ENCODE measurements around the gene RAB11FIP3. TPM values are rescaled to one million over a fixed set of nuclear protein-coding genes. Genes with fewer than 3 reads are reported as not detected.

The RAB11FIP3 gene
- total and polyA plus RNA-seq, 2 of the 13 experiments (the other 11 are each of a cell fraction or from before 2014, with no cell fraction given): 34.3 to 57.6 TPM

- TF ChIP-seq UBTF (CRISPR knock-in tag; IDR thresholded peaks at IDR 0.05) (peak; percentile 96), RFXANK (CRISPR knock-in tag; IDR thresholded peaks at IDR 0.05) (no peak), ELF4 (CRISPR knock-in tag; IDR thresholded peaks at IDR 0.05; ENCODE audit: borderline replicate concordance) (0 out of 2 replicates have a peak, but pooled peaks have one; percentile 6), TBX3 (IDR thresholded peaks at IDR 0.05; ENCODE audit: borderline replicate concordance) (no peak), ZNF292 (CRISPR knock-in tag; IDR thresholded peaks at IDR 0.05; ENCODE audit: borderline replicate concordance, low read depth) (no peak), ZNF615 (CRISPR knock-in tag; IDR thresholded peaks at IDR 0.05; ENCODE audit: borderline replicate concordance) (no peak), SIX4 (CRISPR knock-in tag; IDR thresholded peaks at IDR 0.05) (no peak), ZNF350 (CRISPR knock-in tag; IDR thresholded peaks at IDR 0.05; ENCODE audit: borderline replicate concordance, low read depth) (peak; percentile 45; the same call in 1 of the 2 replicates), KLF16 (CRISPR knock-in tag; IDR thresholded peaks at IDR 0.05) (peak in 1 of 2 experiments; percentile 42; a peak in 1 of 4 replicates), KAT2B (IDR thresholded peaks at IDR 0.05; ENCODE audit: borderline replicate concordance, low read depth, low read length) (no peak), ZNF367 (CRISPR knock-in tag; IDR thresholded peaks at IDR 0.05; ENCODE audit: borderline replicate concordance) (no peak; the same call in 1 of the 2 replicates), SALL2 (CRISPR knock-in tag; IDR thresholded peaks at IDR 0.05) (peak; percentile 30; the same call in 1 of the 2 replicates), ZFX (CRISPR knock-in tag; IDR thresholded peaks at IDR 0.05; ENCODE audit: low read depth) (peak; percentile 97), DBP (CRISPR knock-in tag; IDR thresholded peaks at IDR 0.05; ENCODE audit: not compliant biosample characterization) (peak; percentile 76), ZNF558 (CRISPR knock-in tag; IDR thresholded peaks at IDR 0.05; ENCODE audit: borderline replicate concordance) (peak; percentile 83; the same call in 1 of the 2 replicates), ZNF792 (CRISPR knock-in tag; IDR thresholded peaks at IDR 0.05) (no peak), CCAR2 (optimal IDR thresholded peaks at IDR 0.05; ENCODE audit: low read depth, low read length) (no peak)
- TF ChIP-seq, protein P1, sequence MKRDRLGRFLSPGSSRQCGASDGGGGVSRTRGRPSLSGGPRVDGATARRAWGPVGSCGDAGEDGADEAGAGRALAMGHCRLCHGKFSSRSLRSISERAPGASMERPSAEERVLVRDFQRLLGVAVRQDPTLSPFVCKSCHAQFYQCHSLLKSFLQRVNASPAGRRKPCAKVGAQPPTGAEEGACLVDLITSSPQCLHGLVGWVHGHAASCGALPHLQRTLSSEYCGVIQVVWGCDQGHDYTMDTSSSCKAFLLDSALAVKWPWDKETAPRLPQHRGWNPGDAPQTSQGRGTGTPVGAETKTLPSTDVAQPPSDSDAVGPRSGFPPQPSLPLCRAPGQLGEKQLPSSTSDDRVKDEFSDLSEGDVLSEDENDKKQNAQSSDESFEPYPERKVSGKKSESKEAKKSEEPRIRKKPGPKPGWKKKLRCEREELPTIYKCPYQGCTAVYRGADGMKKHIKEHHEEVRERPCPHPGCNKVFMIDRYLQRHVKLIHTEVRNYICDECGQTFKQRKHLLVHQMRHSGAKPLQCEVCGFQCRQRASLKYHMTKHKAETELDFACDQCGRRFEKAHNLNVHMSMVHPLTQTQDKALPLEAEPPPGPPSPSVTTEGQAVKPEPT (CRISPR knock-in tag; IDR thresholded peaks at IDR 0.05; ENCODE audit: low read depth): peak; percentile 63
- TF ChIP-seq, protein P2, sequence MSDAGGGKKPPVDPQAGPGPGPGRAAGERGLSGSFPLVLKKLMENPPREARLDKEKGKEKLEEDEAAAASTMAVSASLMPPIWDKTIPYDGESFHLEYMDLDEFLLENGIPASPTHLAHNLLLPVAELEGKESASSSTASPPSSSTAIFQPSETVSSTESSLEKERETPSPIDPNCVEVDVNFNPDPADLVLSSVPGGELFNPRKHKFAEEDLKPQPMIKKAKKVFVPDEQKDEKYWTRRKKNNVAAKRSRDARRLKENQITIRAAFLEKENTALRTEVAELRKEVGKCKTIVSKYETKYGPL (CRISPR knock-in tag; IDR thresholded peaks at IDR 0.05): peak; percentile 14; the same call in 1 of the 2 replicates
- TF ChIP-seq, protein P3, sequence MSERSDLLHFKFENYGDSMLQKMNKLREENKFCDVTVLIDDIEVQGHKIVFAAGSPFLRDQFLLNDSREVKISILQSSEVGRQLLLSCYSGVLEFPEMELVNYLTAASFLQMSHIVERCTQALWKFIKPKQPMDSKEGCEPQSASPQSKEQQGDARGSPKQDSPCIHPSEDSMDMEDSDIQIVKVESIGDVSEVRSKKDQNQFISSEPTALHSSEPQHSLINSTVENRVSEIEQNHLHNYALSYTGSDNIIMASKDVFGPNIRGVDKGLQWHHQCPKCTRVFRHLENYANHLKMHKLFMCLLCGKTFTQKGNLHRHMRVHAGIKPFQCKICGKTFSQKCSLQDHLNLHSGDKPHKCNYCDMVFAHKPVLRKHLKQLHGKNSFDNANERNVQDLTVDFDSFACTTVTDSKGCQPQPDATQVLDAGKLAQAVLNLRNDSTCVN (CRISPR knock-in tag; IDR thresholded peaks at IDR 0.05; ENCODE audit: borderline replicate concordance): no peak
These were observed 101.8 kb downstream of the RAB11FIP3 start, which contains the start of gene CAPN15 (continued) for GRCh38 chr16:527015-527903.
